HepG2 (cell line): ENCODE results near the gene MAP3K2. TPM values are rescaled to one million over a fixed set of nuclear protein-coding genes. Genes with fewer than 3 reads are reported as not detected.

Experiments
- ATAC-seq: fragments of 200-7000 bp; cut with Tn5 transposase; 3 replicates; pipeline ENCODE4 v1.9.1; 2020; ENCODE audit warnings: mild to moderate bottlenecking, moderate library complexity
- BruUV-seq: library from RNA; stranded (reverse); fragments of 400-500 nt; replicated peaks from 2 replicates; lab custom pipeline; 2021; lab: Mats Ljungman, UMichigan
- CTCF ChIA-PET: fragments of 300-600 bp; formaldehyde crosslinking; extraction: SDS; loops from one replicate; lab custom pipeline; 2021; ENCODE audit warnings: low total read pairs, inconsistent platforms, low intra/inter-chr PET ratio; lab: Yijun Ruan, JAX
- POLR2A ChIA-PET: fragments of 350-600 bp; sonication (Branson Sonifier 250); formaldehyde crosslinking; loops from one replicate; lab custom pipeline; 2020; ENCODE audit warnings: antibody characterized with exemption, inconsistent platforms; lab: Yijun Ruan, JAX
- DNase-seq: peaks from one replicate; pipeline ENCODE4 v3.0.0-alpha.2; 2015; ENCODE audit warnings: low spot score
- FAIRE-seq: peaks from 3 replicates; lab custom pipeline; 2011; peaks lifted over from hg19 to GRCh38; lab: Jason Lieb, UNC
- H2AFZ ChIP-seq: one replicate; pipeline ENCODE4 v1.6.1; 2011; ENCODE audit warnings: low read length, inconsistent platforms
- H3K27ac ChIP-seq: fragments of 300-600 bp; 3 replicates; pipeline ENCODE4 v1.8.0; 2011; ENCODE audit warnings: mixed run types, mild to moderate bottlenecking, mixed read lengths, low read length, inconsistent platforms; ENCODE audit not compliant: insufficient read depth; ENCODE audit errors: extremely low read length
- H3K27me3 ChIP-seq, 2 experiments: fragments of 200-600 bp in 1 of 2; 2 replicates in 1 of 2; 3 replicates in 1 of 2; pipeline versions ENCODE4 v1.6.0 to v1.8.0; 2011; ENCODE audit warnings: low read length in 2 of 2, mild to moderate bottlenecking in 2 of 2, moderate library complexity in 2 of 2, inconsistent platforms in 1 of 2; ENCODE audit not compliant: insufficient read depth in 2 of 2, control insufficient read depth in 1 of 2
- H3K36me3 ChIP-seq, 2 experiments: fragments of 200-600 bp in 1 of 2; replicated peaks in 1 of 2; 2 replicates in 1 of 2; 3 replicates in 1 of 2; pipeline versions ENCODE4 v1.5.1 to v1.8.0; 2011; ENCODE audit warnings: low read length in 2 of 2, inconsistent platforms in 1 of 2; ENCODE audit not compliant: insufficient read depth in 2 of 2, control insufficient read depth in 1 of 2
- H3K4me1 ChIP-seq: 2 replicates; pipeline ENCODE4 v1.5.1; 2012; ENCODE audit warnings: low read length, inconsistent platforms; ENCODE audit not compliant: insufficient read depth
- H3K4me2 ChIP-seq: 2 replicates; pipeline ENCODE4 v1.6.0; 2011; ENCODE audit warnings: low read depth, low read length, inconsistent platforms
- H3K4me3 ChIP-seq, 3 experiments: fragments of 200-600 bp in 1 of 3; sonication (generic), shearing (Covaris generic) in 1 of 3; replicated peaks in 1 of 3; 2 replicates each; pipeline ENCODE4 v1.5.1; 2011 to 2016; ENCODE audit warnings: low read length in 3 of 3, inconsistent platforms in 2 of 3, low read depth in 2 of 3, mild to moderate bottlenecking in 2 of 3, control low read depth in 1 of 3, mixed read lengths in 1 of 3; ENCODE audit not compliant: insufficient read depth in 1 of 3
- H3K79me2 ChIP-seq: one replicate; pipeline ENCODE4 v1.6.1; 2011; ENCODE audit warnings: low read length, inconsistent platforms; ENCODE audit not compliant: insufficient read depth
- H3K9ac ChIP-seq: 2 replicates; pipeline ENCODE4 v1.6.0; 2011; ENCODE audit warnings: mild to moderate bottlenecking, low read depth, low read length, inconsistent platforms; ENCODE audit not compliant: insufficient read depth
- H3K9me3 ChIP-seq: 2 replicates; pipeline ENCODE4 v1.5.1; 2012; ENCODE audit warnings: mild to moderate bottlenecking, low read length
- H4K20me1 ChIP-seq: 2 replicates; pipeline ENCODE4 v1.6.0; 2011; ENCODE audit warnings: inconsistent platforms, mild to moderate bottlenecking, low read length, moderate library complexity; ENCODE audit not compliant: insufficient read depth
- ATF7 ChIP-seq, 2 experiments: fragments of 450-650 bp in 1 of 2; sonication (generic) in 1 of 2; formaldehyde crosslinking in 1 of 2; IDR thresholded peaks; 2 replicates each; pipeline versions ENCODE4 v1.4.0 to v1.6.1; 2016 to 2020; ENCODE audit warnings: antibody characterized with exemption in 1 of 2, mild to moderate bottlenecking in 1 of 2, missing genetic modification reagents in 1 of 2
- CEBPB ChIP-seq: IDR thresholded peaks from 2 replicates; pipeline ENCODE4 v1.6.1; 2011; ENCODE audit warnings: low read depth, low read length, improper control_type of control experiment, borderline replicate concordance
- CEBPG ChIP-seq: IDR thresholded peaks from 2 replicates; pipeline ENCODE4 v1.6.1; 2016
- FOXA3 ChIP-seq: IDR thresholded peaks from 2 replicates; pipeline ENCODE4 v1.6.1; 2016; ENCODE audit warnings: missing genetic modification reagents, missing compliant biosample characterization
- HNRNPH1 ChIP-seq: fragments of 200-400 bp; formaldehyde crosslinking; optimal IDR thresholded peaks from 2 replicates; pipeline ENCODE3; 2017; ENCODE audit warnings: mild to moderate bottlenecking, low read depth, low read length
- PAF1 ChIP-seq: IDR thresholded peaks from 2 replicates; pipeline ENCODE4 v1.6.1; 2016; ENCODE audit warnings: missing genetic modification reagents, missing compliant biosample characterization
- POLR2A ChIP-seq, 2 experiments: IDR thresholded peaks; 2 replicates each; pipeline ENCODE4 v1.6.1; 2011; ENCODE audit warnings: low read depth in 2 of 2, low read length in 2 of 2, mild to moderate bottlenecking in 1 of 2, moderate library complexity in 1 of 2; ENCODE audit not compliant: insufficient read depth in 1 of 2
- RAD21 ChIP-seq: fragments of 450-650 bp; formaldehyde crosslinking; IDR thresholded peaks from 2 replicates; pipeline ENCODE4 v1.5.0; 2020; ENCODE audit warnings: mild to moderate bottlenecking
- SIX1 ChIP-seq: sonication (generic); formaldehyde crosslinking; IDR thresholded peaks from 2 replicates; pipeline ENCODE4 v1.4.0; 2020; ENCODE audit warnings: missing genetic modification reagents, borderline replicate concordance
- SMC3 ChIP-seq: IDR thresholded peaks from 2 replicates; pipeline ENCODE4 v1.6.1; 2011; ENCODE audit warnings: low read length, improper control_type of control experiment
- SRSF4 ChIP-seq: fragments of 200-400 bp; formaldehyde crosslinking; IDR thresholded peaks from one replicate; pipeline ENCODE4 v1.6.1; 2018; ENCODE audit warnings: mild to moderate bottlenecking, low read depth, low read length, moderate library complexity; ENCODE audit not compliant: poor library complexity, severe bottlenecking
- U2AF2 ChIP-seq: fragments of 200-400 bp; formaldehyde crosslinking; IDR thresholded peaks from 2 replicates; pipeline ENCODE4 v1.6.1; 2017; ENCODE audit warnings: low read depth, mild to moderate bottlenecking, low read length
- ZNF660 ChIP-seq: sonication (generic); formaldehyde crosslinking; IDR thresholded peaks from 2 replicates; pipeline ENCODE4 v1.5.1; 2020; ENCODE audit warnings: mild to moderate bottlenecking, low read depth, missing genetic modification reagents, borderline replicate concordance
- ZNF777 ChIP-seq: sonication (generic); formaldehyde crosslinking; IDR thresholded peaks from 2 replicates; pipeline ENCODE4 v1.4.0; 2020; ENCODE audit warnings: missing genetic modification reagents
- ZSCAN9 ChIP-seq: IDR thresholded peaks from 2 replicates; pipeline ENCODE4 v1.6.1; 2016; ENCODE audit warnings: borderline replicate concordance
- WGBS: methylation state at CpG from one replicate; pipeline ENCODE4 v1.1.6; 2017; ENCODE audit warnings: low lambda C conversion rate; 5-methylcytosine and 5-hydroxymethylcytosine counted together
- in situ Hi-C: cut with HindIII; loops from 2 replicates; pipeline ENCODE4 v1.10.0; 2017; ENCODE audit warnings: low pct_unique_long_range_greater_than_20kb; ENCODE audit not compliant: extremely low pct_ligation_motif_present
- intact Hi-C: fragments of 100-400 bp; cut with micrococcal nuclease; formaldehyde crosslinking; loops from one replicate; pipeline ENCODE4 v1.10.0; 2022; ENCODE audit not compliant: unreplicated experiment
- polyA plus RNA-seq, 8 experiments: library from polyadenylated mRNA; depleted of rRNA in 3 of 8; stranded (reverse) in 7 of 8; unstranded in 1 of 8; fragments of >200 nt; fragmentation: Illumina TruSeq in 4 of 8; extraction: Trizol in 4 of 8; gene quantifications; 2 replicates each; pipeline versions ENCODE4 v1.2.1 to v1.2.3, GENCODE V29; 2011 to 2016; ENCODE audit warnings: low read depth in 4 of 8, missing spikeins in 1 of 8, mixed read lengths in 1 of 8; ENCODE audit not compliant: insufficient read depth in 1 of 8
- total RNA-seq, 5 experiments: library from RNA; depleted of rRNA; stranded (reverse); fragments of >200 nt; fragmentation: Illumina TruSeq; extraction: Trizol; gene quantifications; 2 replicates each; pipeline ENCODE4 v1.2.3, GENCODE V29; 2016; ENCODE audit warnings: low read depth in 1 of 5
- TF ChIP-seq, protein P1 (sequence below): sonication (generic); formaldehyde crosslinking; IDR thresholded peaks from 2 replicates; pipeline ENCODE4 v1.8.1; 2023; ENCODE audit warnings: missing genetic modification reagents, mild to moderate bottlenecking, borderline replicate concordance
- TF ChIP-seq, protein P2 (sequence below), 2 experiments: sonication (generic) in 1 of 2; formaldehyde crosslinking in 1 of 2; IDR thresholded peaks; 2 replicates each; pipeline versions ENCODE4 v1.6.1 to v1.9.0; 2014 to 2022; ENCODE audit warnings: antibody characterized with exemption in 1 of 2, borderline replicate concordance in 1 of 2, inconsistent platforms in 1 of 2, low read depth in 1 of 2, missing genetic modification reagents in 1 of 2
- TF ChIP-seq, protein P3 (sequence below): sonication (generic); formaldehyde crosslinking; IDR thresholded peaks from 2 replicates; pipeline ENCODE4 v1.5.0; 2020; ENCODE audit warnings: missing genetic modification reagents

MAP3K2 gene
- total and polyA plus RNA-seq, 2 of the 13 experiments (the other 11 are each of a cell fraction or from before 2014, with no cell fraction given): 12.2 to 37.2 TPM

DNA sequence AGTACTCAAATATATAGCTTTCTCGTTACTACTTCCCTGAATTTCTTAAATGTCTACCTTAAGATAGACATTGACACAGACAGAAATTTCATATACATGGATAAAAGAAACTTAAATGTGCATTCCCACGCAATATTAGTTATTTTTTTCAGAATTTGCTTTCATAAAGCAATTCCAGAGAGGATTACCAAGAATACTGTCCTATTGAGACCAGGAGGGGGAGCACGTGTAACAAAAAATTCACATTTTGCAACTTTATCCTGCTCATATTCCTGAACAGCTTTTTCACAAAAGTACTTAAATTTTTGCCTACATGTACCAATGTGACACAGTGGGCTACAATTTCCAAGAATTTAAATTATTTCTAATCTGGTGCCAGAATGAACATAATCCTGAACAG is 63.1 kb downstream of the MAP3K2 start:
- H3K4me1 ChIP-seq: peaks cover 5% of the 10 kb centered on the region
- peak; percentile 79 for ATAC-seq
- H3K36me3 ChIP-seq: peaks cover 6 to 49% of the 10 kb centered on the region in 2 experiments
- DNase-seq: peak; percentile 59
- no peak overlapping the region for H3K4me3 ChIP-seq
- in situ Hi-C loops (loop anchor here (5.0 kb wide), 1 partner anchor 128 kb away; no protein-coding TSS in a partner anchor), intact Hi-C loops (loop anchor here (1.0 to 5.0 kb wide), 3 partner anchors 127 to 155 kb away; no protein-coding TSS in a partner anchor)
- 62% methylated on average over 3 of the region's 3 CpGs for WGBS
- H3K27me3 ChIP-seq: no peaks in the 10 kb centered on the region
- no peak overlapping the region for H2AFZ ChIP-seq
- POLR2A ChIA-PET: interaction anchor here (1.1 kb wide), 1 partner anchor 155 kb away, joined by 3 read pairs; no protein-coding TSS in a partner anchor
- H3K9me3 ChIP-seq: no peaks in the 10 kb centered on the region
- CTCF ChIA-PET: interaction anchor here (1.2 to 4.5 kb wide), 3 partner anchors 129 to 204 kb away, joined by 3 to 54 read pairs (median 33); no protein-coding TSS in a partner anchor
- H3K27ac ChIP-seq: no peak overlapping the region
- no peak overlapping the region for H3K4me2 ChIP-seq
- H3K9ac ChIP-seq: no peak overlapping the region
- no TSS peak for BruUV-seq
- FAIRE-seq: peak; percentile 50
- no peaks in the 10 kb centered on the region for H3K79me2 ChIP-seq
- no peaks in the 10 kb centered on the region for H4K20me1 ChIP-seq
- peak; percentile 52; the same call in 1 of the 2 replicates for TF ChIP-seq CEBPB
- TF ChIP-seq CEBPG: peak; percentile 37; the same call in 1 of the 2 replicates
- TF ChIP-seq, protein P1, sequence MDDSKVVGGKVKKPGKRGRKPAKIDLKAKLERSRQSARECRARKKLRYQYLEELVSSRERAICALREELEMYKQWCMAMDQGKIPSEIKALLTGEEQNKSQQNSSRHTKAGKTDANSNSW: no peak
- 0 out of 2 replicates have a peak, but pooled peaks have one; percentile 62 for TF ChIP-seq ZSCAN9 (CRISPR knock-in tag)
- TF ChIP-seq SIX1 (CRISPR knock-in tag): peak; percentile 26; the same call in 1 of the 2 replicates
- 0 out of 2 replicates have a peak, but pooled peaks have one; percentile 12 for TF ChIP-seq FOXA3 (CRISPR knock-in tag)
- peak; percentile 50; the same call in 1 of the 2 replicates for TF ChIP-seq RAD21 (CRISPR knock-in tag)
- peak; percentile 93 for TF ChIP-seq SMC3
- TF ChIP-seq, protein P2, sequence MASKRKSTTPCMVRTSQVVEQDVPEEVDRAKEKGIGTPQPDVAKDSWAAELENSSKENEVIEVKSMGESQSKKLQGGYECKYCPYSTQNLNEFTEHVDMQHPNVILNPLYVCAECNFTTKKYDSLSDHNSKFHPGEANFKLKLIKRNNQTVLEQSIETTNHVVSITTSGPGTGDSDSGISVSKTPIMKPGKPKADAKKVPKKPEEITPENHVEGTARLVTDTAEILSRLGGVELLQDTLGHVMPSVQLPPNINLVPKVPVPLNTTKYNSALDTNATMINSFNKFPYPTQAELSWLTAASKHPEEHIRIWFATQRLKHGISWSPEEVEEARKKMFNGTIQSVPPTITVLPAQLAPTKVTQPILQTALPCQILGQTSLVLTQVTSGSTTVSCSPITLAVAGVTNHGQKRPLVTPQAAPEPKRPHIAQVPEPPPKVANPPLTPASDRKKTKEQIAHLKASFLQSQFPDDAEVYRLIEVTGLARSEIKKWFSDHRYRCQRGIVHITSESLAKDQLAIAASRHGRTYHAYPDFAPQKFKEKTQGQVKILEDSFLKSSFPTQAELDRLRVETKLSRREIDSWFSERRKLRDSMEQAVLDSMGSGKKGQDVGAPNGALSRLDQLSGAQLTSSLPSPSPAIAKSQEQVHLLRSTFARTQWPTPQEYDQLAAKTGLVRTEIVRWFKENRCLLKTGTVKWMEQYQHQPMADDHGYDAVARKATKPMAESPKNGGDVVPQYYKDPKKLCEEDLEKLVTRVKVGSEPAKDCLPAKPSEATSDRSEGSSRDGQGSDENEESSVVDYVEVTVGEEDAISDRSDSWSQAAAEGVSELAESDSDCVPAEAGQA (IDR thresholded peaks at IDR 0.05; ENCODE audit: low read depth): no peak
- TF ChIP-seq, protein P2 (CRISPR knock-in tag; IDR thresholded peaks at IDR 0.05; ENCODE audit: borderline replicate concordance): no peak
- no peak for TF ChIP-seq ATF7 (IDR thresholded peaks at IDR 0.05)
- TF ChIP-seq ATF7 (CRISPR knock-in tag; IDR thresholded peaks at IDR 0.05): no peak
- TF ChIP-seq ZNF777: no peak
- TF ChIP-seq POLR2A (IDR thresholded peaks at IDR 0.05; ENCODE audit: insufficient read depth in 1 of 2, low read depth in 2 of 2, low read length in 2 of 2): no peak
- TF ChIP-seq ZNF660 (CRISPR knock-in tag): no peak
- TF ChIP-seq U2AF2: no peak
- TF ChIP-seq PAF1: no peak
- TF ChIP-seq, protein P3, sequence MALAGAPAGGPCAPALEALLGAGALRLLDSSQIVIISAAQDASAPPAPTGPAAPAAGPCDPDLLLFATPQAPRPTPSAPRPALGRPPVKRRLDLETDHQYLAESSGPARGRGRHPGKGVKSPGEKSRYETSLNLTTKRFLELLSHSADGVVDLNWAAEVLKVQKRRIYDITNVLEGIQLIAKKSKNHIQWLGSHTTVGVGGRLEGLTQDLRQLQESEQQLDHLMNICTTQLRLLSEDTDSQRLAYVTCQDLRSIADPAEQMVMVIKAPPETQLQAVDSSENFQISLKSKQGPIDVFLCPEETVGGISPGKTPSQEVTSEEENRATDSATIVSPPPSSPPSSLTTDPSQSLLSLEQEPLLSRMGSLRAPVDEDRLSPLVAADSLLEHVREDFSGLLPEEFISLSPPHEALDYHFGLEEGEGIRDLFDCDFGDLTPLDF (CRISPR knock-in tag): no peak
- TF ChIP-seq HNRNPH1: no peak
- TF ChIP-seq SRSF4: no peak
